HG02870 (cell line): ENCODE data around the gene GPR137.

Experiments used
- ATAC-seq: cut with Tn5 transposase; IDR thresholded peaks from one replicate; pipeline ENCODE4 v1.9.1; 2021; ENCODE audit warnings: mild to moderate bottlenecking, moderate library complexity; ENCODE audit not compliant: unreplicated experiment

GPR137 gene

DNA sequence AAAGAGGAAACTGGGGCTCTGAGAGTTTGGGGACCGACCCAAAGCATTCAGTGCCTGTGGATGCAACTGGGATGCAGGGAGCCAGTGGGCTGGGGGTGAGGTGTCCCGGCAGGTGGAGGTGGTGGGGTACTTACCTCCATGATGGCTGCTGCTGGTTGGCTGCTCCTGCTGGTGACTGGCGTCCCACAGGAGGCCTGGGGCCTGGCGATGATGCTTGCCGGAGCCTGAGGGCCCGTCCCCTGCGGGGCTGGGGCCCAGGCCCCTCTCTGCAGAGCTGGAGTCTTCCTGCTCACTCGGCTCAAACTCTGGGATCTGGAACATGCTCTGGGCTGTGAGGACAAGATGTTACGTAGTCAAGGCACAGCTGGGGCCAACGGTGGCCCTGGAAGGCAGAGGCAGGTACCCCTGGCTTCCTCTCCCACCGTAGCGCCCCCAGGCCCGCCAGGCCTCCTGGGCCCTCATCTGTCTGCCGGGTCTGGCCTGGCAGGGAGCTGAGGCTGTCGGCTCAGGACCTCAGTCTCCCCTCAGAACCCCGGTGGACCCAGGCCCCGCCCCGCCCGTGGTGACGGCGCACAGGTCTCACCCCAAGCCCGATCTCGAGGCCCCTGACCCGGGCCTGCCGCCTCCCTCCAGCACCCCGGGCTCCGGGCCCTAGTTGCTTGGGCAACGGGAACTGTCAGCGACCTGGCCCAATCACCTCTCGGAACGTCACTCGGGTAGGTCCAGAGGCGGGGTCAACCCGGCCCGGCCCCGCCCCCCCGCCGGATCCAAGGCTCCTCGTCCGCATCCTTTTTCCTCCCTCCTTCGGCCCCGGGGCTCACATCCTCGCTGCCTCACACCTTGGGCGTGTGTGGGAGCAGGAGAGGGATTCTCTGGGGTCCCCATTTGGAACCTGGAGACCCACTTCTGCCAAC is 1.3 kb upstream of the GPR137 start, which contains the start of gene BAD:
TSS of gene BAD (minus strand) at position 618 of the 914 bp plus-strand sequence. CDS start at position 321, 297 bp downstream.
- peak; percentile 75 for ATAC-seq

DNA sequence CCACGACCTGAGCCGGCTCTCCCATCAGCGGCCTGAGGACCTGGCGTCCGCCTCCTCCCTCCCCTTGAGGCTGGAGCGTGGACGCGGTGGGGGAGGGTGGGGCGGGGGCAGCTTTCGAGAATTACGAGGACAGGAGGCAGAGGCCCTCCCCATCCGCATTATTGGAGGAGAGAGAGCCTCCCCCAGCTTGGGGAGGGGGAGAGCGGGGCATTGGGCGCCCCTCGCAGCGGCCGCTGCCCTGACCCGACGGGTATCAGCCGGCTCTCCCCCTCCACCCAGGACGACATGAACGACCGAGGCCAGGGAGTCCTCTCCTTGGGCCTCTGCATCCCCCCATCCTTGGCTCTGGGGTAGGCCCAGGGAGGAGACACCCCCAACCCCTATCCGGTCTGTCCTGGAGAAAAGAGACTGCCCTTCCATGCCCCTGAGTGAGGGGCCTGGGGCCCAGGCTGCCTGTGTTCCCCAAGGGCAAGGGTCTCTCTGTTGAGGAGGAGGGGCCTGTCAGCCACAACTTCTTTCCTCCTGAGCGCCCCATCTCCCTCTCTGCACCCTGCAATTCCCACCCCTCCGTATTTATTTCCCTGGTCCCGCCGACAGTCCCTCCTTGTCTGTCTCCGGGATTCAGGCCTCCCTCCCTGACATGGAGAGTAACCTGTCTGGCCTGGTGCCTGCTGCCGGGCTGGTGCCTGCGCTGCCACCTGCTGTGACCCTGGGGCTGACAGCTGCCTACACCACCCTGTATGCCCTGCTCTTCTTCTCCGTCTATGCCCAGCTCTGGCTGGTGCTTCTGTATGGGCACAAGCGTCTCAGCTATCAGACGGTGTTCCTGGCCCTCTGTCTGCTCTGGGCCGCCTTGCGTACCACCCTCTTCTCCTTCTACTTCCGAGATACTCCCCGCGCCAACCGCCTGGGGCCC is 495 bp downstream of the GPR137 start:
- ATAC-seq = no peak

DNA sequence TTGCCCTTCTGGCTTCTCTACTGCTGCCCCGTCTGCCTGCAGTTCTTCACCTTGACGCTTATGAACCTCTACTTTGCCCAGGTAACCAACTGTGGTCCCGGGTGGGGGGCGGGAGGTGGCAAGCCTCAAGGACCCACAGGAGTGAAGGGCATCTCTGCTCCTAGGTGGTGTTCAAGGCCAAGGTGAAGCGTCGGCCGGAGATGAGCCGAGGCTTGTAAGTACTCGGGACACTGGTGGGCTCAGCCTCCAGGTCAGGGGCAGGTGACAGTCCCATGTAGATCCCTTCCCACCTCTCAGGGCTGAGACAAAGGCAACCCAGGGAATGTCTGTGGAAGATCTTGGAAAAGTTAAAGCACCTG is 1.1 kb downstream of the GPR137 start:
- no peak for ATAC-seq

DNA sequence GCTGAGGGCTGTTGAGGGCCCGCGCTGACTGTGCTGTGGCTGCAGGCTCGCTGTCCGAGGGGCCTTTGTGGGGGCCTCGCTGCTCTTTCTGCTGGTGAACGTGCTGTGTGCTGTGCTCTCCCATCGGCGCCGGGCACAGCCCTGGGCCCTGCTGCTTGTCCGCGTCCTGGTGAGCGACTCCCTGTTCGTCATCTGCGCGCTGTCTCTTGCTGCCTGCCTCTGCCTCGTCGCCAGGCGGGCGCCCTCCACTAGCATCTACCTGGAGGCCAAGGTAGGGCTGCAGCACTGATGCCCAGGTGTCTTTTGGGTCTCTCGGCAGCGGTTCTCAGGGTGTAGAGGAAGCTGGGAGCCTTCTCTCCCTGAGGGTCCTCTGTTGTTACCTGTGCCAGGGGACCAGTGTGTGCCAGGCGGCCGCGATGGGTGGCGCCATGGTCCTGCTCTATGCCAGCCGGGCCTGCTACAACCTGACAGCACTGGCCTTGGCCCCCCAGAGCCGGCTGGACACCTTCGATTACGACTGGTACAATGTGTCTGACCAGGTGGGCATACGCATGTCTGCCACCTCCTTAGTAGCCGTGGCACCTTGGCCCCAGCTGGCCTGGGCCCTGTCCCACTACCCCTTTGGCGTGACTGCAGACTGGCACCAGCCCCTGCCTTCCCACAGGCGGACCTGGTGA is 2.2 kb downstream of the GPR137 start:
- no peak for ATAC-seq

DNA sequence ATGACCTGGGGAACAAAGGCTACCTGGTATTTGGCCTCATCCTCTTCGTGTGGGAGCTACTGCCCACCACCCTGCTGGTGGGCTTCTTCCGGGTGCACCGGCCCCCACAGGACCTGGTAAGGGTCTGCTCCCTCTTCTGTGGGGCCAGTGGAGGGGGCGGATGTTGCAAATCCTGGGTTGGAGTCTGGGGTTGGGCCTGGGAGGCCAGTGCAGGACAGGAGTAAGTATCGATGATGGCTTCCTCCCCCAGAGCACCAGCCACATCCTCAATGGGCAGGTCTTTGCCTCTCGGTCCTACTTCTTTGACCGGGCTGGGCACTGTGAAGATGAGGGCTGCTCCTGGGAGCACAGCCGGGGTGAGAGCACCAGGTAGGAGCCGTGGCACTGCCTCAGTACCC is 2.7 kb downstream of the GPR137 start:
- no peak for ATAC-seq

DNA sequence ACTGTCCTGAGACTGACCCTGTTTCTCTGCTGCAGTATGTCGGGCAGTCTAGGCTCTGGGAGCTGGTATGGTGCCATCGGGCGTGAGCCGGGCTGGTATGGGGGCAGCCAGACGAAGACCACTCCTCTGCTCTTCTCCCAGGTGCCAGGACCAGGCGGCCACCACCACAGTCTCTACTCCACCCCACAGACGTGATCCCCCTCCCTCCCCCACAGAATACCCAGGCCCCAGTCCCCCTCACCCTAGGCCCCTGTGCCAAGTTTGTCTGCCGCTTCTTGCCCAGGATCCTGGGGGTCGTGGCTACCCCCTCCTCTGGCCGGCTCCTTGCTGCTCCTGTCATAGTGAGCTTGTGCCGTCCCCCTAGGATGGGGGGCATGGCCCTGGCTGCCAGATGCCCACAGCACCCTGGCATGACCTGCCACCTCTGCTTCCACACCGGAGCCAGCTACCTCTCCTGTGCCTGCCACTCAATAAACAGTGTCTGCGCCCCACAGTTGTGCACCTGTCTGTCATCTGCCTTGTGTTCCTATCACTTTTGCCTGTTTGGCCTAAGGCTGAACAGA is 3.4 kb downstream of the GPR137 start:
- no peak for ATAC-seq

DNA sequence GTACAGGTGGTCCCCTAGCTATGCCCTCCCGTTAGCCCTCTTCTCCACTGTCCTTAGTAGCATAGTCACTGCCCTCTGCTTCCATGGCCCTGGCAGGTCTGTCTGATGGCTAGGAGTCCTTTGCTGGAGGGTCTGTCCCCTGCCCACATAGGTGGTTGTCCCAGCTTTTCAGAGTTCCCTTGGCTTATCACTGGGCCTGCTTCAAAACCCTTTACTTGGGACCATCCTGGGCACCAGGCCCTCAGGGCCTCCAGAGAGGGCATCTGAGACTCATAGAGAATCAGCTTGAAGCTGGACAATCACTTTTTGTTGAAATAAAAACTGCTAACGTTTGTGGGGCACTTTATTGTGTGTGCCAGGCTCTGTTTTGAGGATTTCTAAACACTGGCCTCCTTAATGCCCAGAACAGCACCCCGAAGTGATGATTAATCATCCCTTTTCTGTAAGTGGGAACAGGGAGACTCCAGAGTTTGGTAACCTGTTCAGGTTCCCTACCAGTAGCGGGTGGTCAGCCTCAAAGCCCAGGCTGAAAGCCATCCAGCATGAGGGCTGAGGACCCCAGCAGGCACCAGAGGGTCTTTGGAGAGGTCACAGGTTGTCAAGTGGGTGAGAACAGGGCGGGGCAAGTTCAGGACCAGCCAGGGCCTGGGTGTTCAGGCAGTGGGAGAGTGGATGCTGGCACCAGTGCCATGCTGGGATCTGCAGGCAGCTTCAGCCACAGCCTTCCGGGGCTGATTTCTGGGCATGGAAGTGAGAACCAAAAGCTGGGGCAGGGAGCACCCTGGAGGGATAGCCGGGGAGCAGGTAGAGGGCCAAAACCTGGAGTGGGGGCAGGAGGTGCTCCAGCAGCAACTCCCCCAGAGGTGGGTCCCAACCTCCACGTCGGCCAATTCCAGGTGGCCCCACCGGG is 5.0 kb downstream of the GPR137 start:
- ATAC-seq = no peak

DNA sequence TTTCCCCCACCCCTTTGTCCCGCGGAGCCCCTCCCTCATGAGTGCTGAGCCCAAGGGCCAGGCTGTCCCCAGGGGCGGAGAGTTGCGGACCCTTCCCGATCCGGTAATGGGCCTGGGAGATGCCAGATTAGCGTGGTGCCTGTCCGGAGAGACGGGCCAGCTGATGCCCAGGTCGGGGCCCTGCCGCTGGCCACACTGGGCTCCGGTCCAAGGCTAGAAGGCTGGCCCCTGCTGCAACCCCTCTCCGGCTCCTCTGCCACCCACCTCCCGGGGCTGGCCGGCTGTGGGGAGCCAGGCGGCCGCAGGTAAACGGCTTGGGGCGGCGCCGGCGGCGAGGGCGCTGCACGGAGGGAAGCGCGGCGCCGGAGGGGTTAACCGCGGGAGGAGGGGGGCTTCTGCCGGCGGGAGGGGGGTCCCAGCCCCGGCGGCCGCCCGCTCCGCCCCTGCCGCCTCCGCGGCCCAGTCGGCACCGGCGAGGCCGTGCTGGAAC is 5.7 kb downstream of the GPR137 start, which contains the start of gene KCNK4:
TSS of gene KCNK4 (plus strand) at position 41 of the 490 bp plus-strand sequence. CDS start 1,717 bp downstream, outside the sequence.
- ATAC-seq = no peak

DNA sequence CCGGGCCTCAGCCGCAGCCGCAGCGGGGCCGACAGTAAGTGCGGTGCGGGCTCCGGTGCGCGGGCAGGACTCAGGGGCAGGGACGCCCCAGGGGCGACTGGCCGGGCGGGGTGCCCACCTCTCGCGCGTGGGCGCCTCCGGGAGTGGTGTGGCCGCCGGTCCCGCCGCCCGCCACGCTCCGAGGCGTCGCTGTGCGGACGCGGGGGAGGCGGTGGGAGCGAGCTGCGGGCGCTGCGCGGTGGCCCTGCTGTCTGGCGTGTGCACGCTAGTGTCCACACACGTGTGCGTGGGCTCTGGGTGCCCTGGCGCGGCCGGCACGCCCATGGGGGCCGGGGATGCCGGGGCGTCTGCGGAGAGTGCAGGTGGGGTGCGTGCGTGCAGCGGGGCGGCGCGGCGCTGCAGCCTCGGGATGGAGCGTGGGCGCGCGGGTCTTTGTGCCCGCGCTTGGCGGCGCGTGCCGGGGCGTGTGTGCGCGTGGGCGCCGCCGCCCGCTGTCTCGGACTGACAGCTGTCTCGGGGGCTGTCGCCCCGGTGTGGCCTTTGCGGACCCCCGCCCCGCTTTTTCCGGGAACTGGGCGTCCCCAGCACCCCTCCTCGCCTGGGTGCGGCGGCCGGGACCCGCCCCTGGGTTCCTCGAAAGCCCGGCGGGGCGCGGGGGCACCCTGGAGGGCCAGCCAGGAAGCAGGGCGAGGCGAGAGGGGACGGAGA is 6.3 kb downstream of the GPR137 start:
- no peak for ATAC-seq

DNA sequence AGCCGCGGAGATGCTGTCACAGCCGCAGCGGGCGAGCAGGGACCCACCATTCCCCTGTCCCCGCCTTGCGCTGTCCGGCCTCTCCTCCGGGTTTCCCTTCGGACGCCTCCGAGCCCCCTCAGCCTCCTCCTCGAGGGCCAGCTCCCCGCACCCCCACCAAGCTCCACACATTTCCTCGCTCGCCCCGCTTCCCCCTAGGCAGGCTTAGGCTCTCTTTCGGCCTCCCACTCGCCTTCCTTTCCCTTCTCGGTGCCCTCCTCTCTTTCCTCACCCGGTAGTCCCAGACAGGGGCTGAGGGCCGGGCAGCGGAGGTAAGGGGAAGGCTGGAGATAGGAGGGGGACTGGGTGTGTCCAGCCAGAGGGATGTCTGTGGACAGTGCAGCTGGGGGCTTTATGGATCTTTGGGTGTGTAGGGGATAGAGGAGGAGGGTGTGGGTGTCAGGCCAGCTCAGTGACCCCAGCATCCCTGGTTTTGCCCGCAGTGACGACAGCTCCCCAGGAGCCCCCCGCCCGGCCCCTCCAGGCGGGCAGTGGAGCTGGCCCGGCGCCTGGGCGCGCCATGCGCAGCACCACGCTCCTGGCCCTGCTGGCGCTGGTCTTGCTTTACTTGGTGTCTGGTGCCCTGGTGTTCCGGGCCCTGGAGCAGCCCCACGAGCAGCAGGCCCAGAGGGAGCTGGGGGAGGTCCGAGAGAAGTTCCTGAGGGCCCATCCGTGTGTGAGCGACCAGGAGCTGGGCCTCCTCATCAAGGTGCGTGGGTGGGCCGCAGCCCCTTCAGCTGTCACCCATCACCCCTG is 7.0 kb downstream of the GPR137 start:
- ATAC-seq = no peak

DNA sequence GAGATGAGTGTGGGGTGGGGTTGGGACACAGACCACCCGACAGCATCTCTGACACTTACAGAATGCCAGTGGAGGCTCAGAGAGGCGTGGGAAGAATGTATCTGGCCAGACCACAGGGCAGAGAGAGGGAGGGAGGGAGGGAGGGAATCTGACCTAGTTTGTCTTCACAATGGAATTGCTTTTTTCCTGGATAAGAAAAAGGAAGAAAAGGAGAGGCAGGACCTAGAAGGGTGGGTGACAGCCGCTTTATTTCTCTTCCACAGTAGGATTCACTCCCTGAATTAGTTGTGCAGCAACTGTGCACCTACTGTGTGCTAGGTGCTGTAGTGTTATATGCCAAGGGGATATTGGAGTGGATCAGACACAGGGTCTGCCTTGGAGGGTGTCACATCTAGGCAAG is 9.1 kb downstream of the GPR137 start:
- ATAC-seq = no peak

DNA sequence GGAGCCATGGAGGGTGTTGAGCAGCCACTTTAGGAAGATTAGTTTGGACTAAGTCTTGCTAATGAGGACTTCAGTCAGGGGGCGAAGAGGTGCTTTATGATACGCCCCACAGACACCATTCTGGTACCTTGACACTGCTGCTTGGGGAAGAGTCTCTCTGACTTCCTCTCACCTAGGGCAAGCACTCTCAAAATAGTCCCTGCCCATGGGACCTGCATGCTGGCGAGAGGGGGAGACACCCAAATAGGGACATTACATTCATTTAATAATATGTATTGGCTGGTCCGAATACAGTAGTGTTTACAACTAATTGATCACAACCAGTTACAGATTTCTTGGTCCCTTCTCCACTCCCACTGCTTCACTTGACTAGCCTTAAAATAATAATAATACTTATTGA is 10.1 kb downstream of the GPR137 start:
- no peak for ATAC-seq

DNA sequence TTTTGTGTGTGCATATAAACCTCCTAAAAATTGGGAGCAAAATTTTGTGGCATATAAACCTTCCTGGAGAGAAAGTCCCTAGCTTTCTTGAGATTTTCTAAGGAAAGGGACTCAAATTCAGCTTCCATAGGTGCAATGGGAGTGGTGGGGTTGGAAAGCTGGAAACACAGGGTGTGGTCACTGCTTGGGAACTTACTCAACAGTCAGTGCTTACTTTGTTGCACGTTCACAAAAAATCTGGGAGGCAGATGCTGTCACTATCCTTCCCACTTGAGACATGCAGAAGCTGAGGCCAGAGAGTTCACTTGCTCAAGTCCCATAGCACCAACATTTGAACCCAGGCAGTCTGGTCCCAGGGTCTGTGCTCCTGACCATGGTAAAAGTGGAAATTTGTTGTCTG is 10.6 kb downstream of the GPR137 start:
- ATAC-seq = no peak

DNA sequence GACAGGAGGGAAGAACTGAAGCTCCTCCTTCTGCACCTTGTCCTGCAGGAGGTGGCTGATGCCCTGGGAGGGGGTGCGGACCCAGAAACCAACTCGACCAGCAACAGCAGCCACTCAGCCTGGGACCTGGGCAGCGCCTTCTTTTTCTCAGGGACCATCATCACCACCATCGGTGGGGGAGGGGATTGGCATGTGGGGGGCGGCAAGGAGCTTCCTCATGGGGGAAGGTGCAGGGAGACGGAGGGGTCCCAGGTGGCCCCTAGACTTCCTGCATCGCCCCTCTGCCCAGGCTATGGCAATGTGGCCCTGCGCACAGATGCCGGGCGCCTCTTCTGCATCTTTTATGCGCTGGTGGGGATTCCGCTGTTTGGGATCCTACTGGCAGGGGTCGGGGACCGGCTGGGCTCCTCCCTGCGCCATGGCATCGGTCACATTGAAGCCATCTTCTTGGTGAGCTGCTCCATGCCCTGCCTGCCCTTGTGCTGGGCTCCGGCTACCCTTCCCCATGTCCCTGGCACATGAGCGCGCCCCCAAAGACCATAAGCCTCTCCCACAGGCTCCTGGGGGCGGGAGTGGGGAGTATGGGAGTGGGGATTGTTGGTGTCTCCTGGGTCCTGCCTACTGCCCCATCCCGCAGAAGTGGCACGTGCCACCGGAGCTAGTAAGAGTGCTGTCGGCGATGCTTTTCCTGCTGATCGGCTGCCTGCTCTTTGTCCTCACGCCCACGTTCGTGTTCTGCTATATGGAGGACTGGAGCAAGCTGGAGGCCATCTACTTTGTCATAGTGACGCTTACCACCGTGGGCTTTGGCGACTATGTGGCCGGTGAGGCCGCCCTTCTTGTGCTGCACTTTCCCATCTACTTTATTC is 11.4 kb downstream of the GPR137 start:
- ATAC-seq = no peak

DNA sequence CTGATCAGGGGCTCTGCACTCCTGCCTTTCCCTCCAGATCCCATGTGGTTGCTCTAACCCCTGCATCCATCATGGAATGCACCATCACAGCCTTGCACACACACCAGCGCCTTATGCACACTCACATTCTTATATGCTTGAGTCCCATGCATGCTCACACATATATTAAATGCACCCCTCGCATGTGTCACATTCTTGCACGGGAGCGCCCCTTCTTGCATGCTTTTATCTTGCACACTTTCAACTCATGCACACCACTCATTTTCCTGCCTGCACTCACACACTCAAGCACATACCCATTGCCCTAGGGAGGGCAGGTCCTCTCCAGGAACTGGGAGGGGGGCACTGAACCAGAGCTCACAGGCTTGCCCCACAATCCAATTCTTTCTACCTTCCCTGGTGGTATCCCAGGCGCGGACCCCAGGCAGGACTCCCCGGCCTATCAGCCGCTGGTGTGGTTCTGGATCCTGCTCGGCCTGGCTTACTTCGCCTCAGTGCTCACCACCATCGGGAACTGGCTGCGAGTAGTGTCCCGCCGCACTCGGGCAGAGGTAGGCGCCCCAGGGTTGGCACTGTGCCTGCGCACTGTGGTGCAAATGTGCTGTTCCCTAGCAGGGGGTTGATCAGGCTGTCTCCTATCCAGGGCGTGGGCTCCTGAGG is 12.2 kb downstream of the GPR137 start:
- ATAC-seq = no peak

DNA sequence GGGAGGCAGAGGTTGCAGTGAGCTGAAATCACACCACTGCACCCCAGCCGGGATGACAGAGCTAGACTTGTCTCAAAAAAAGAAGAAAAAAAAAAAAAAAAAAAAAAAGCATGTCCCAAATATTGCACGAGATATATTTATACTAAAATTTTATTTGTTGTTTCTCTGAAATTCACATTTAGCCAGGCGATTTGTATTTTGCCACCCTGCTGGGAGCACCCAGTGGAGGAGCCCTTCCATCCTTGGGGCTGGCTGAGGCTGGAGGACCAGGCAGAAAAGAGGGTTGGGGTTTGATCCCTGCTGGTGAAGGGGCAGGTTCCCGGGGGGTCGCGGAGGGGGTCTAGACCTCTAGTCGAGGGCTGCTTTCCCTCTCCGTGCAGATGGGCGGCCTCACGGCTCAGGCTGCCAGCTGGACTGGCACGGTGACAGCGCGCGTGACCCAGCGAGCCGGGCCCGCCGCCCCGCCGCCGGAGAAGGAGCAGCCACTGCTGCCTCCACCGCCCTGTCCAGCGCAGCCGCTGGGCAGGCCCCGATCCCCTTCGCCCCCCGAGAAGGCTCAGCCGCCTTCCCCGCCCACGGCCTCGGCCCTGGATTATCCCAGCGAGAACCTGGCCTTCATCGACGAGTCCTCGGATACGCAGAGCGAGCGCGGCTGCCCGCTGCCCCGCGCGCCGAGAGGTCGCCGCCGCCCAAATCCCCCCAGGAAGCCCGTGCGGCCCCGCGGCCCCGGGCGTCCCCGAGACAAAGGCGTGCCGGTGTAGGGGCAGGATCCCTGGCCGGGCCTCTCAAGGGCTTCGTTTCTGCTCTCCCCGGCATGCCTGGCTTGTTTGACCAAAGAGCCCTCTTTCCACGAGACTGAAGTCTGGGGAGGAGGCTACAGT is 13.6 kb downstream of the GPR137 start:
- ATAC-seq = no peak
